Large intestine (tissue), 3 donors: Measurements from ENCODE around the gene AXIN1. TPM values are rescaled to one million over a fixed set of nuclear protein-coding genes. Genes with fewer than 3 reads are reported as not detected.

Source experiments
- DNase-seq, 2 donors: peaks; one replicate each; pipeline versions ENCODE4 v3.0.0 to v3.0.0-alpha.2; 2013
- H3K27ac ChIP-seq: one replicate; pipeline ENCODE4 v1.5.1; 2013; ENCODE audit warnings: low read length
- H3K27me3 ChIP-seq: 2 replicates; pipeline ENCODE4 v1.6.1; 2013; ENCODE audit warnings: low read length; ENCODE audit not compliant: control insufficient read depth, insufficient read depth
- H3K36me3 ChIP-seq: 2 replicates; pipeline ENCODE4 v1.6.1; 2013; ENCODE audit warnings: low read length; ENCODE audit not compliant: control insufficient read depth, insufficient read depth
- H3K4me1 ChIP-seq: one replicate; pipeline ENCODE4 v1.6.1; 2013; ENCODE audit warnings: low read length; ENCODE audit not compliant: control insufficient read depth, insufficient read depth
- H3K4me3 ChIP-seq: one replicate; pipeline ENCODE4 v1.5.1; 2013; ENCODE audit warnings: low read length
- H3K9me3 ChIP-seq: one replicate; pipeline ENCODE4 v1.6.1; 2013; ENCODE audit warnings: mild to moderate bottlenecking, low read depth, low read length, moderate library complexity; ENCODE audit not compliant: control insufficient read depth
- WGBS: methylation state at CpG from one replicate; pipeline ENCODE4 v1.1.5; 2013; ENCODE audit warnings: low lambda C conversion rate; ENCODE audit not compliant: insufficient coverage; 5-methylcytosine and 5-hydroxymethylcytosine counted together
- polyA plus RNA-seq: library from polyadenylated mRNA; unstranded; fragments of 120-200 nt; gene quantifications from one replicate; pipeline ENCODE4 v1.2.1, GENCODE V29; 2013

Gene AXIN1
- polyA plus RNA-seq, 1 donor: 29.8 TPM

GRCh38 chr16:247027-247426 is 105.5 kb downstream of the AXIN1 start:
- Histone ChIP-seq H3K36me3 (peaks cover 13% of the 10 kb centered on the region), H3K27ac (no peak overlapping the region), H3K27me3 (no peaks in the 10 kb centered on the region), H3K9me3 (no peaks in the 10 kb centered on the region), H3K4me1 (peaks cover 3% of the 10 kb centered on the region), H3K4me3 (no peak overlapping the region)
- no CpG with 5 or more reads among the region's 12 CpGs for WGBS
- DNase-seq: no peak

GRCh38 chr16:245105-245504 is 107.4 kb downstream of the AXIN1 start:
- H3K4me1 ChIP-seq: peaks cover under 1% of the 10 kb centered on the region
- H3K36me3 ChIP-seq: peaks cover 13% of the 10 kb centered on the region
- no CpG with 5 or more reads among the region's 9 CpGs for WGBS
- no peaks in the 10 kb centered on the region for H3K9me3 ChIP-seq
- H3K27ac ChIP-seq: no peak overlapping the region
- no peaks in the 10 kb centered on the region for H3K27me3 ChIP-seq
- H3K4me3 ChIP-seq: no peak overlapping the region
- DNase-seq: no peak

- 80% methylated on average over 1 of the region's 4 CpGs for WGBS
- Histone ChIP-seq H3K36me3 (peaks cover 6% of the 10 kb centered on the region), H3K27me3 (no peaks in the 10 kb centered on the region), H3K9me3 (no peaks in the 10 kb centered on the region), H3K4me3 (no peak overlapping the region), H3K27ac (no peak overlapping the region), H3K4me1 (no peaks in the 10 kb centered on the region)
- DNase-seq: no peak
These were observed 109.2 kb downstream of the AXIN1 start for GRCh38 chr16:243348-243747.

GRCh38 chr16:242281-242680 is 110.2 kb downstream of the AXIN1 start:
- 80% methylated on average over 2 of the region's 10 CpGs for WGBS
- DNase-seq: no peak
- H3K4me1 ChIP-seq: no peaks in the 10 kb centered on the region
- H3K27me3 ChIP-seq: no peaks in the 10 kb centered on the region
- H3K36me3 ChIP-seq: peaks cover 2% of the 10 kb centered on the region
- H3K4me3 ChIP-seq: no peak overlapping the region
- no peaks in the 10 kb centered on the region for H3K9me3 ChIP-seq
- no peak overlapping the region for H3K27ac ChIP-seq

- no peak for DNase-seq
- WGBS: no CpG with 5 or more reads among the region's 8 CpGs
- no peak overlapping the region for H3K27ac ChIP-seq
These were observed 112.0 kb downstream of the AXIN1 start for GRCh38 chr16:240559-240958.

GRCh38 chr16:239948-240277 is 112.6 kb downstream of the AXIN1 start:
- peak in 1 of 2 donors; percentile 16 for DNase-seq
- Histone ChIP-seq H3K36me3 (peaks cover 2% of the 10 kb centered on the region), H3K27ac (no peak overlapping the region), H3K9me3 (no peaks in the 10 kb centered on the region), H3K27me3 (no peaks in the 10 kb centered on the region), H3K4me1 (no peaks in the 10 kb centered on the region), H3K4me3 (no peak overlapping the region)
- no CpG with 5 or more reads among the region's 3 CpGs for WGBS

More at GRCh38 chr16:240559-240958, 112.0 kb downstream of the AXIN1 start:
- Histone ChIP-seq H3K36me3 (peaks cover 2% of the 10 kb centered on the region), H3K27me3 (no peaks in the 10 kb centered on the region), H3K4me1 (no peaks in the 10 kb centered on the region), H3K4me3 (no peak overlapping the region), H3K9me3 (no peaks in the 10 kb centered on the region)

Other genes with a start within 250 kb of the AXIN1 start
- gene NPRL3, start 214.1 kb downstream of the AXIN1 start, polyA plus RNA-seq: 21.8 TPM
- gene HBZ, start 200.1 kb downstream of the AXIN1 start, polyA plus RNA-seq: 5.6 TPM
- gene HBM, start 186.7 kb downstream of the AXIN1 start, polyA plus RNA-seq: 11.9 TPM
- gene HBA2, start 179.8 kb downstream of the AXIN1 start, polyA plus RNA-seq: 1,574 TPM
- 1,041 TPM for gene HBA1, start 176.0 kb downstream of the AXIN1 start, polyA plus RNA-seq
- gene HBQ1, start 172.3 kb downstream of the AXIN1 start, polyA plus RNA-seq: 0.73 TPM
- 99.5 TPM for gene LUC7L, start 123.3 kb downstream of the AXIN1 start, polyA plus RNA-seq
- gene FAM234A, start 117.9 kb downstream of the AXIN1 start, polyA plus RNA-seq: 63.4 TPM
- 6.6 TPM for gene RGS11, start 76.8 kb downstream of the AXIN1 start, polyA plus RNA-seq
- gene ARHGDIG, start 72.1 kb downstream of the AXIN1 start, polyA plus RNA-seq: 4.5 TPM
- gene PDIA2, start 69.6 kb downstream of the AXIN1 start, polyA plus RNA-seq: 1.8 TPM
- gene MRPL28, start 17.8 kb upstream of the AXIN1 start, polyA plus RNA-seq: 55.6 TPM
- 83.5 TPM for gene PGAP6, start 29.3 kb upstream of the AXIN1 start, polyA plus RNA-seq
- gene NME4, start 44.5 kb upstream of the AXIN1 start, polyA plus RNA-seq: 107 TPM
- 91.0 TPM for gene DECR2, start 49.2 kb upstream of the AXIN1 start, polyA plus RNA-seq
- 114 TPM for gene RAB11FIP3, start 72.9 kb upstream of the AXIN1 start, polyA plus RNA-seq
- 45.6 TPM for gene CAPN15, start 175.0 kb upstream of the AXIN1 start, polyA plus RNA-seq
- gene PRR35, start 207.7 kb upstream of the AXIN1 start, polyA plus RNA-seq: not detected
- 2.0 TPM for gene NHLRC4, start 214.3 kb upstream of the AXIN1 start, polyA plus RNA-seq
- gene PIGQ, start 217.2 kb upstream of the AXIN1 start, polyA plus RNA-seq: 23.6 TPM
- 27.1 TPM for gene RAB40C, start 237.3 kb upstream of the AXIN1 start, polyA plus RNA-seq